Osteocyte (in vitro differentiated cells): ENCODE results near the gene LOXHD1. TPM values are rescaled to one million over a fixed set of nuclear protein-coding genes. Genes with fewer than 3 reads are reported as not detected.

Experiments used
- DNase-seq: peaks from one replicate; pipeline ENCODE4 v3.0.0; 2021; ENCODE audit warnings: mixed read lengths; ENCODE audit not compliant: unreplicated experiment; ENCODE audit errors: extremely low spot score
- H3K27ac Mint-ChIP-seq: one replicate; pipeline ENCODE4 v1.8.0; 2021; ENCODE audit warnings: mild to moderate bottlenecking, mixed read lengths; ENCODE audit not compliant: unreplicated experiment
- H3K27me3 Mint-ChIP-seq: one replicate; pipeline ENCODE4 v1.8.0; 2021; ENCODE audit warnings: mixed read lengths; ENCODE audit not compliant: unreplicated experiment
- H3K36me3 Mint-ChIP-seq: one replicate; pipeline ENCODE4 v1.8.0; 2021; ENCODE audit warnings: mixed read lengths; ENCODE audit not compliant: unreplicated experiment
- H3K4me1 Mint-ChIP-seq: one replicate; pipeline ENCODE4 v1.8.0; 2021; ENCODE audit warnings: mixed read lengths; ENCODE audit not compliant: unreplicated experiment
- H3K4me3 Mint-ChIP-seq: one replicate; pipeline ENCODE4 v1.8.0; 2021; ENCODE audit warnings: mild to moderate bottlenecking, moderate library complexity, mixed read lengths; ENCODE audit not compliant: unreplicated experiment
- H3K9me3 Mint-ChIP-seq: one replicate; pipeline ENCODE4 v1.8.0; 2021; ENCODE audit warnings: mixed read lengths; ENCODE audit not compliant: unreplicated experiment
- total RNA-seq: library from RNA; stranded (reverse); gene quantifications from 2 replicates; pipeline ENCODE4 v1.2.1, GENCODE V29; 2021
- TF ChIP-seq, protein P1 (sequence below): fragments of 200-600 bp; sonication (generic); IDR thresholded peaks from 2 replicates; pipeline ENCODE4 v1.5.0; 2021; ENCODE audit warnings: antibody characterized with exemption, mild to moderate bottlenecking, moderate library complexity

Gene LOXHD1
- total RNA-seq, 1 donor from 2014 or later, result not detected

GRCh38 chr18:46562674-46563192 lies 94.3 kb downstream of the LOXHD1 start:
- no peaks in the 10 kb centered on the region for H3K4me1 Mint-ChIP-seq
- DNase-seq, result peak; percentile 70
- no peak overlapping the region for H3K27ac Mint-ChIP-seq
- H3K36me3 Mint-ChIP-seq, result no peaks in the 10 kb centered on the region
- TF ChIP-seq, protein P1, sequence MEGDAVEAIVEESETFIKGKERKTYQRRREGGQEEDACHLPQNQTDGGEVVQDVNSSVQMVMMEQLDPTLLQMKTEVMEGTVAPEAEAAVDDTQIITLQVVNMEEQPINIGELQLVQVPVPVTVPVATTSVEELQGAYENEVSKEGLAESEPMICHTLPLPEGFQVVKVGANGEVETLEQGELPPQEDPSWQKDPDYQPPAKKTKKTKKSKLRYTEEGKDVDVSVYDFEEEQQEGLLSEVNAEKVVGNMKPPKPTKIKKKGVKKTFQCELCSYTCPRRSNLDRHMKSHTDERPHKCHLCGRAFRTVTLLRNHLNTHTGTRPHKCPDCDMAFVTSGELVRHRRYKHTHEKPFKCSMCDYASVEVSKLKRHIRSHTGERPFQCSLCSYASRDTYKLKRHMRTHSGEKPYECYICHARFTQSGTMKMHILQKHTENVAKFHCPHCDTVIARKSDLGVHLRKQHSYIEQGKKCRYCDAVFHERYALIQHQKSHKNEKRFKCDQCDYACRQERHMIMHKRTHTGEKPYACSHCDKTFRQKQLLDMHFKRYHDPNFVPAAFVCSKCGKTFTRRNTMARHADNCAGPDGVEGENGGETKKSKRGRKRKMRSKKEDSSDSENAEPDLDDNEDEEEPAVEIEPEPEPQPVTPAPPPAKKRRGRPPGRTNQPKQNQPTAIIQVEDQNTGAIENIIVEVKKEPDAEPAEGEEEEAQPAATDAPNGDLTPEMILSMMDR, result no peak
- H3K27me3 Mint-ChIP-seq, result peaks cover 5% of the 10 kb centered on the region
- no peak overlapping the region for H3K4me3 Mint-ChIP-seq
- H3K9me3 Mint-ChIP-seq, result no peaks in the 10 kb centered on the region

DNA sequence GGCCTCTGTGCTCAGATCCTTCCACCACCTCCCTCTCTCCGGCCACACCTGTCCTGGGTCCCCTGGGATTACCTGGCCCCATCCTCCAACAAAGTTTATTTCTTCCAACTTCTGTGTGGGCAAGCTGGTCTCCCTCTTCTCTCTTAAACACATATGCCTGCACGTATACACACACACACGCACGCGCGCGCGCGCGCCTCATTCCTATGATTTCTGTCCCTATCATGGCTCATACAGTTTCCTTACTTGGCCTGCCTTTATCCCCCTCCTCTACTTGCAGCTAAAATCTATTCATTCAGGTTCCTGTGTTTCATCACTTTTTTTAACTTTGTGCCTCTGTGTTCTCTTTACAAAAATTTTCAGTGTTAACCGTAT lies 96.4 kb downstream of the LOXHD1 start:
- no peaks in the 10 kb centered on the region for H3K36me3 Mint-ChIP-seq
- no peak overlapping the region for H3K27ac Mint-ChIP-seq
- H3K4me1 Mint-ChIP-seq, result no peaks in the 10 kb centered on the region
- no peak for DNase-seq
- TF ChIP-seq, protein P1, result no peak
- H3K27me3 Mint-ChIP-seq, result peaks cover 5% of the 10 kb centered on the region
- H3K9me3 Mint-ChIP-seq, result no peaks in the 10 kb centered on the region
- no peak overlapping the region for H3K4me3 Mint-ChIP-seq

GRCh38 chr18:46559946-46560670 lies 96.9 kb downstream of the LOXHD1 start:
- peaks cover 2% of the 10 kb centered on the region for H3K27me3 Mint-ChIP-seq

DNA sequence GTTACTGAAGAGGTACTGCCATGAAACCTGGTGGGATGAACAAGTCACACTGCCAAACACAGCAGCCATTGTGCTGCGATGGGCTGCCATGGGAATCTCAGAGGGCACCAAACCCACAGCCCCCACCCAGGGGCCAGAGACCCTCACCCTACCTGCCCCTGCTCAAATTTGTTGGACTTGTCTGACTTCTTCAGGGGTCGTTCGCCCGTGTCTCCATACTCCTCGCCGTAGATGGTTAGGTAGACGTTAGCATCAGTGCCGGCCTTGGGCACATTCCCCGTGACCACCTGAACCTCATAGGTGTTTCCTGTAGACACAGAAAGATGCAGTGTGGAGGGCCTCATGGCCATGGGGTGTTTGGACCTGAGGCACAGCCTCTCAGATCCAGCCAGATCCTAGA lies 97.7 kb downstream of the LOXHD1 start:
- Mint-ChIP-seq H3K4me1 (no peaks in the 10 kb centered on the region), H3K4me3 (no peak overlapping the region), H3K27me3 (peaks cover 2% of the 10 kb centered on the region), H3K36me3 (no peaks in the 10 kb centered on the region), H3K27ac (no peak overlapping the region), H3K9me3 (no peaks in the 10 kb centered on the region)
- TF ChIP-seq, protein P1, result no peak
- DNase-seq, result no peak

More at GRCh38 chr18:46559946-46560670, 96.9 kb downstream of the LOXHD1 start:
- peak; percentile 60 for DNase-seq
- Mint-ChIP-seq H3K4me3 (no peak overlapping the region), H3K36me3 (no peaks in the 10 kb centered on the region), H3K27ac (no peak overlapping the region), H3K9me3 (no peaks in the 10 kb centered on the region), H3K4me1 (no peaks in the 10 kb centered on the region)
- TF ChIP-seq, protein P1, result no peak

GRCh38 chr18:46556590-46557206 lies 100.3 kb downstream of the LOXHD1 start:
- H3K27ac Mint-ChIP-seq, result no peak overlapping the region
- H3K36me3 Mint-ChIP-seq, result no peaks in the 10 kb centered on the region
- H3K4me1 Mint-ChIP-seq, result no peaks in the 10 kb centered on the region
- no peaks in the 10 kb centered on the region for H3K9me3 Mint-ChIP-seq
- TF ChIP-seq, protein P1, result no peak
- no peak overlapping the region for H3K4me3 Mint-ChIP-seq
- DNase-seq, result no peak
- H3K27me3 Mint-ChIP-seq, result peaks cover 5% of the 10 kb centered on the region
